Stimulated activated CD8-positive, alpha-beta memory T cell treated with anti-CD3 and anti-CD28 coated beads, Interleukin-15, amount 100 ng/mL, for 4 hours (primary cell): ENCODE results near the gene PSMG3.

Source experiments
- DNase-seq, 2 donors: peaks; one replicate each; pipeline ENCODE4 v3.0.0-alpha.2; 2020; ENCODE audit warnings: low read depth in 2 of 2

The PSMG3 gene

DNA sequence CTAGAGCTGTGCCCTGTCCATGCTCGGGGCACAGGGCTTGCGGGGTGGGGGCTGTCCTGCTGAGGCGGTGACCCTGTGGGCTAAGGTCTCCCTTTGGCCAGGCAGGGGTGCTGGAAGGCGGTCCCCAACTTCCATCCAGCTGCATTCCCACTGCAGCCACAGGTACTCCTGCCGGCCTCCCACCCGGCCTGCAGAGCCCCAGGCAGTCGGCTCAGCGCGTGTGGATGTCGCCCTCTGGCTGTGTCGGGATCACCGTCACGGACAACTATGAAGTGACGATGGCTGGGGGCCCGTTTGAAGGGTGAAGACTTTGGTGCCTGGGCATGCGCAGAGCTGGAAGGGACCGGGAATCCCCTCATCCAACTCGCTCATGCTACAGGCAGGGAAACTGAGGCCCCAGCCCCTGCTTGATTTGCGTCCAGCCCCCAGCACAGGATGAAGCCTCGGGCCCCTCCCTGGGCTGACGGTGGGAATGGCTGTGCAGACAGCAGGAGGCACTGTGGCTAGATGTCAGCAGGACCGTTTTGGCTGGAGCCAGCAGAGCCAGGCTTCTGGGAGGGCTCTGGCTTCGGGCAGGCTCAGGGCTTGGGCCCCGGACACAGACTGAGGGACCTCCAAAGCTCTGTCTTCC is 11.5 kb downstream of the PSMG3 start:
- DNase-seq: no peak

DNA sequence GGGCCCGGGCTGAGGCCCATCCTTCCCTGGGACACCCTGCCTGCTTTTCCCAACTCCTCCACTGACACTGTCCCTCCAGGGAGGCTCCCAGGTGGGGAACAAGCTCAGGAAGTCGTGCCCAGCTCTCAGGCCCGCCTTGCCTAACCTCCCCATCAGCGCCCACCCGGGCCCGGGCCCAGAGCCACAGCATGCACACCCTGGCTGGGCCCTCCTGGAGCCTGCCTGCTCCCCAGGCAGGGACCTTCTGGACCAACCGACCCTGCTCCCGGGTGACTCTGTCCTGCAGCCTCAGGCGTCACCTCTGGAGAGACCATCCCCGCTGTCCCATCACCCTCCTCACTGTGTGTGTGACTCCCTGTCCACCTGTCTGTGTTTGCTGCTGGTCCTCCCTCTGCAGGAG is 12.1 kb downstream of the PSMG3 start:
- no peak for DNase-seq

DNA sequence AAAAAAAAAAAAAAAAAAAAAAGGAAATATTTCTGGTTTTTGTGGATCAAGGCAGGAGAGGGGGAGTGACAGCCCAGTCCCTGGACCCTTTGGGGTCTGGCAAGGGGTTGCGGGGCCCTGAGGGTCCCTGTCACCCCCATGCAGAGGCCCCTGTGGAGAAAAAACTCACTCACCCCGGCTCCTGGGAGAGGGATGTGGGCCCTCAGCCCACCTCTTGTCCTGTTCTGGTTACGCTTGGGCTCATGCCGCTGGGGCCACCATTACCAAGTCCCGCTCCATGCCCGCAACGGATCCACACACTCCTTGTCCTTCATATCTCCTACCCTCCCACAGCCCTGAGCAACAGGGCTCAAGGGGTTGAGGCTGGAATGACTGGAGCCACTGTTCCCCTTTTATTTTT is 12.8 kb downstream of the PSMG3 start:
- no peak for DNase-seq

DNA sequence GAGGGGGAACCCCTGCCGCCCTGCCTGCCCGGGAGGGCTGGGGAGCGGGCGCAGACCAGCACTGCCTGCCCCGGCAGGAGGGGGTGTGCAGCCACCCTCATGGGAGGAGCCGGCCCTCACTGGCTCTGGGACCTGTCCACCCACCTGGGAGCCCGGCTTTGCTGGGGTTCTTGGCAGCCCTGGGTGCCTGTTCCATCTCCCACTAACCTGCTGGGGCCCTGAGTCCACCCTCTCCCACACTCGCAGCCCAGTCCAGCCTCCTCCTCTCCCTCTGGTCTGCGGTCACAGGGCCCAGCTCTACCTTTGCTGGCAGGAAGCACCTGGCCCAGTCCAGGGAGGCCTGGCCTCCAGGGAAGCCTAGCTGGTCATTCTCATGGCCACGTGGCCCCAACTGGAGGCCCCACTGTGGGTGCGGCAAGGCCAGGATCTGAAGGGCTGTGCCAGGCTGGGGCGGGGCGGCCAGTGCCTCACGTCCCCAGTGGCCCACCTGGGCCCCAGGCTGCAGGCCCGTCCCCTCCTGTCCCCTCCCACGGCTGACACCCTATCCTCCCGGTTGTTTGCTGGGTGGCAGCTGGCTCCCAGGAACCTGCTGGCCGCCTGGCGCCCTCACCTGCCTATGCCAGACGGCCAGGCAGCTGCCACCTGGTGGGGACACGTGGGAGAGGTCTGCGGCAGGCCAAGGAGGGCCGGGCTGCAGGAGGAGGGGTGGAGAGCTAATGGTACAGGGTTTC is 13.9 kb downstream of the PSMG3 start, which contains the start of gene TMEM184A:
Gene TMEM184A, minus strand, starts transcription at position 393 of the 731 bp plus-strand sequence. CDS start 721 bp downstream, outside the sequence.
- DNase-seq: no peak

DNA sequence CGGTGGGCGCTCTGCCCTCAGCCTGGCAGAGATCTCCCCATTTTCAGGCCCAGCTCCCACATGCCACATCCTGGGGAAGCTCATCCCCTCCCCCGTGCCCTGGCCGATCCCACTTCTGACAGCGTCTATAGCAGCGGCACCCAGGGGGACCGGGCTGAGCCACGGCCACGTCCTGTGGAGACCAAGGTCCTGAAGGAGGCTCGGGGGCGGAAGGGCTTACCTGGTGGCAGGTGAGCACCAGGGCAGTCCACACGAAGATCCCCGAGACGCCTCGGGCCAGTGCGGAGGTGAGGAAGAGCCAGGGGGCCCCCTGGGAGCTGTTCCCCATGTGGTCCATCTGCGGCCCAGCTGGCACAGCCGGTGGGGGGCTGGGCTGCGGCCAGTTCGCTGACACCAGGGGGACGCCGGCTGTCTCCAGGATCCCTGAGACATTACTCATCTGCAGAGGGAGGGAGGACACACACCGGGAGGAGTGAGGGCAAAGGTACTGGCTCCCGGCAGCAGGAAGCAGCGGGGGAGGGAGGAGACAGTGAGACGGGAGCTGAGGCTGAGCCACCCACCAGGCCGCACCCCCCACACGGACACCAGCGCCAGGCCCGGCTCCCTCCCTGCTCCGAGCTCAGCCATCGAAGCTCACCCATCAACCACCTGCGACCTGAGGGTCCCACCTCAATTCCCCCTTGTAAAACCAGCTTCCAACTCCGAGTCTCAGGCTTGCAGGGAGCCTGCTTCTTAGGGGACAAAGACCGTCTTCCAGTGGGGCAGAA is 14.6 kb downstream of the PSMG3 start:
- DNase-seq: no peak

DNA sequence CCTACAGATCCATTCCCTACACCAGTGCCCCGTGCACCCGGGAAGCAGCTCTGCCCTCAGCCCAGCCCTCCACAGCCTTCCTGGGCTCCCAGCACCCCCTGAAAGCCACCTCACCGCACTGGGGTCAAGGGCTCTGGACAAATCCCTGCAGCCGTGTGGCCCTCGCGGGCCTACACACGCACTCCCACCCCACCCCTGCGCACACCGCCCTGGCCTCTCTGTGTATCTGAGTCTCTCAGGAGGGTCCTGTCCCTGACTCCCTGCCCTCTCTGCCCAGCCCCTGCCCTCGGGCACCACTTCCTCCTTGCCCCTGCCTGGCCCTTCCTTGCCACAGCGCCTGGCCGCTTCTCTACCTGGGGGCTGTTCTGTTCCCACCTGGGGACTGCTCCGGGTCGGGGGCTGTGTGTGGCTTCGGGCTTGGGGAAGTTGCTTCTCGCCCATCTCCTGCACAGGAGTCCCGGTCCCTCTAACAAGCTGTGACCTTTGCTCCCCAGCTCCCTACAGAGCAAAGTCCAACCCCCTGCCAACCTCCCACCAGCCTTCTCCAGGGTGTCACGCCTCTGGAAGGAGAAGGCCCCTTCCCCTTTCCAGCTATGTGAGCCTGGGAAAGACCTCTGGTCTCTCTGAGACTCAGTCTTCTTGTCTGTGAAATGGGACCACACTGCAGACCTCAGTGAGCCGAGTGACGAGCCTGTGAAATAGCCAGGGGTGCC is 15.3 kb downstream of the PSMG3 start:
- DNase-seq: no peak

DNA sequence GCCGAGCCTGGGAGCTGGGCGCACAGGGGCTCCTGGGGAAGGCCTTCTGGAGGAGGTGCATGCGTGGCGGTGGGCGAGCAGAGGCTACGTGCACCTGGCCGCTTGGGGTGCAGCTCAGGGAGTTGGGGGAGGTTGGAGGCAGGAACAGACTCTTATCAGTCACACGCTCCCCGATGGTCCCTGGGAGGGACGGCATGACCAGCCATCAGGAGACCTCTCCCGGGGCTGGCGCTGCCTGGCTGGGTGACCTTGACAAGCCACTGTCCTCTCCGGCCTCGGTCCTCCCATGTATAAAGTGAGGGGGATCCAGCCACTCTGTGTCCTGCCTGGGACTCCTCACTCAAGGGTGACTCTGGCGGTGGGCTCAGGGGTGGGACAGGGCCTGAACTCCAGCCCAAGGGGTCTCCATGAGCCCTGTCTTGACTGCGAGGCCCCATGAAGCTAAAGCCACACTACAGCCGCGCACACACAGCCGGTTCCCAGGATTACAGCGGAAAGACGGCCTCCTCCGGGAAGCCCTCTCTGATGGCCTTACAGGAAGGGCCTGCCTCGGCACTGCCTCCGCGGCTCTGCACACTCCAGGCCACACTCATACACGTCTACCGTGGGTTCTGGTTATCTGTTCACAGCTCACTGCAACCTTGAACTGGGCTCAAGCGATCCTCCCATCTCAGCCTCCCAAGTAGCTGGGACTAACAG is 16.2 kb downstream of the PSMG3 start:
- DNase-seq: no peak

DNA sequence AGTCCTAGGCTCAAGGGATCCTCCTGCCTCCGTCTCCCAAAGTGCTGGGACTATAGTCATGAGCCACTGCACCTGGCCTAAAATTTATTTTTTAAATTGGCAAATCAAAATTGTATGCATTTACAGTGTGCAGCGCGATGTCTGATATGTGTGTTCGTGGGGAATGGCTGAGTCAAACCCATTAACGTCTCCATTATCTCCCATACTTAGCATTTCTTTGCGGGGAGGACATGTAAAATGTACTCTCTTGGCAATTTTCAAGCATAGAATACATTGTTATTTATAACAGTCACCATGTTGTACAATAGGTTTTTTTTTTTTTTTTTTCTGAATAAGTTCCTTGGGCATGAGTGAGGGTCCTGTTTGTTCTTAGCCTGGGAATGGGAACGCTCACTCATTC is 17.6 kb downstream of the PSMG3 start:
- DNase-seq: no peak

DNA sequence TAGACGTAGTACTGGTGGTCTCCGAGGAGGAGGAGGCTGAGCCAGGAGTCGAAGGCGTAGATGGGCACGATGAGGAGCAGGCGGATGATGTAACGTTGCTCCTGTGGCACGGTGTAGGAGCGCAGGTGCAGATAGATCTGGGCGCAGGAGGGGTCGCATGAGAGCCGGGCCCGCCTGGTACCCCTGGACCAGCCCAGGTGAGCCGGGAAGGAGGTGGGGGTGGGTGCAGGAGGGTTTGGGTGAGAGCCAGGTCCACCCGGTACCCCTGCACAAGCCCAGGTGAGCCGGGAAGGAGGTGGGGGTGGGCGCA is 19.0 kb downstream of the PSMG3 start:
- DNase-seq: no peak

DNA sequence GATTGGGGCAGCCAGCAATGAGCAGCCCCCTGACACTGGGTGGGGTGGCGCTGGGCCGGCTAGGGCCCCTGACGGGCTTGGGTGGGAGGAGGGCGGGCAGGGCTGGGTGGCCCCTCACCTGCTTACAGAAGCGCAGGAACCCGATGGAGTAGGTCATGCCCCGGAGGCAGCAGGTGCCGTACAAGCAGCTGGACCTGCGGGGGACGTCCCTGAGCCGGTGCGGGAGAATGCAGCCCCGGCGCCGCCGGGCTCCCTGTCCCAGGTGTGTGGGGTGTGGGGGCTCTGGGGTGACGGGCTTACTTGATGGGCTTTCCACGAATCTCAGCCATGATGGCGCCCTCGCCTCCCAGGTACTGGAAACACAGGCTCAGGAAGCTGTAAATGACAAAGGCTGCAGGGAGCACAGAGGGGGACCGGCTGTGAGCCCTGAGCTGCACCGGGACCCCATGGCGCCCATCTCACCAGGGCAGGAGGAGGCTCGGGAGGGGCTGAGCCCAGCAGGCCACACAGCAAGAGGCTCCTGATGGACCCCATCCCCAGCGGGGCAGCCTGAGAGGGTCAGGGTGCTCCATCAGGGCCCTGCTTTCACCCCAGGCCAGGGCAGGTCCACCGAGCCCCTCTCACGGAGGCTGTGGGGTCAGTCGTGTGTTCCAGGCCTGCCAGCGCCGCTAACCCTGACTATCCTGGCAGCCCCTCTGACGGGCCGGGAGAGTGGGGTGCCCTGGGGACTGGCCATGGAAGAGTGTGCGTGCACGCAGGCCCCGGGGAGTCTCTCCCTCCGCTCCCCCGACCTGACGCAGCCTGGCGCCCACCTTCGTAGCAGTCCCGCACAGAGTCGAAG is 19.6 kb downstream of the PSMG3 start:
- DNase-seq: no peak

DNA sequence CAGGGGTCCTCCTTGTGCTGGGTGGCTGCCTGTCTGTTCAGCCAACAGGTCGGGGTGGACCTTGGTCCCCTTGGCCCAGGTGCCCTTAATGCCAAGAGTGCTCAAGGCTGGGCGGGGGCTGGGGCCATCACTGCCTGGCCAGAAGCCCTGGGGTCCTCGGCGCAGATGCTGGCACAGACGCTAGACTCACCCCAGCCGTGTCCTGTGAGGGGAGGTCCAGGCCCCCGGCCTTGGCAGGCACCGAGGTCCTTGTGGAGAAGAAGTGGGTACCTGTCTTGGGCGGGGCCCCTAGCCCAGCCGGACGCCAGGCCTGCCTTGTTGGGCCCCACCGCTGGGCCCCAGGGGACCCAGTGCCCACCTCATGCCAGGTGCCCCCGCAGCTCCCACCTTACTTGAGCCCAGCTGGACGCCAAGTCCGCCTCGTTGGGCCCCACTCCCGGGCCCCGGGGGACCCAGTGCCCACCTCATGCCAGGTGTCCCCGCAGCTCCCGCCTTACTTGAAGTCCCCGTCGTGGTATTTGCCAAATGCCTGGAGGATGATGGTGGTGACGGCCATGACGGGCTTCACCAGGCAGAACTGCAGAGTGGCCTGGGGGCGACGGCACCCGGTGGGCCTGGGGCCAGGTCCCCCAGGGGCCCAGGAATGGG is 20.4 kb downstream of the PSMG3 start:
- DNase-seq: no peak

DNA sequence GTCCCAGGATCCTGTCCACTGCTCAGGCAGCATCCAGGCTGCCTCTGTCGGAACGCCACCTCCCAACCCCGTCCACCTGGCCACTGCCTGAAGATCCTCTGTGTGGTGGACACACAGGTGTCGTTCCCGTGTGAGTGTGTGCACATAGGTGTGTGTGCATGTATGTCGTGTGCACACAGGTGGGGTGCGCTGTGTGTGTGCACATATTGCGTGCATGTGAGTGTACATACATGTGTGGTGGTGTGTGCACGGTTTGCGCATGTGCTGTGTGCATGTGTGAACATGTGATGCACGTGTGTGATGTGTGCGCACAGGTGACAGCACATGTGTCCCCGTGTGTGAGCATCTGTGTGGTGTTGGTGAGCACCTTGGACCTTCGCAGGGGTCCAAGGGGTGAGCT is 20.9 kb downstream of the PSMG3 start:
- DNase-seq: no peak

DNA sequence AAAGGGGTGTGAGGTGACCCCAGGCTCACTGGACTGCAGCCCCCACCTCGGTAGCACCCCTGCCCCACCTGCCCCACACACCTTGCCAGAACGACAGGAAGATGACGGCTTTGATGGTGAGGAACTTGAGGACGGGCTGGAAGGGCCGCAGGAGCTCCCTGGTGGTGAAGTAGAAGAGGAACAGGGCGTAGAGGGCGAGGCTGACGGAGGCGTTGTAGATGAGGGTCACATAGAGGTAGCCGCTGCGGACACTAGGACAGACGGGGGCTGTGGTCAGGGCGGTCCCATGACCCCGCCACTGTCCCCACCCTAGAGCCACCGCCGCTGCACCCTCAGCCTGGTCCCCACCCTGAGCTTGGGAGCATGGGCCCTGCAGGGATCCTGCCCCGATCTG is 21.4 kb downstream of the PSMG3 start:
- DNase-seq: no peak

DNA sequence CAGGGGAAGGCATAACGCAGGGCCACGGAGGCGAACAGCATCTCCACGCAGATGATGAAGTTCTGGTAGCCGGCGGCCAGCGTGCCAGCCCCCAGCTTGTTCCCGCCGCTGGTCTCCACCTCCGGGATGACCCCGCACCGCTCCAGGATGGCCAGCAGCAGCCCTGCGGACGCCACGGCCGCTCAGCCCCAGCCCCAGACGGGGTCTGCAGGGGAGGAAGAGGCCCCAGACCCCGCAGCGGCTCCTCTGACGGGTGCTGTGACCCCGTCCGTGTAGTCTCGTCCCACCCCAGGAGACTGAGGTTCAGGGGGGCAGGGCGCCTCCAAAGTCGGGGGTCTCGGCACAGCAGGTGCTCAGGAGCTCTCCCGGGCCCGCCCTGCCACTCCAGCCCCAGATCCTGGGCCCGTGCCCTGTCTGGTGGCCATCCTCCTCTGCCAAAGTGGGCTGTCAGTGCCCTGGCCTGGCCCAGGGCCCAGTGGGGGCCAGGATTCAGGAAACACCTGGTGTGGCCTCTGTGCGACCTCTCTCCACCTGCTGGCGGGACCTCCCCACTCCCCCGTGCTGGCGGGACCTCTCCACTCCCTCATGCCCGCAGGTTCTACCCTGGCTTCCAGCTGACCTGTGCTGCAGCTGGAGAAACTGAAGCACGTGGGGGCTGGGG is 21.9 kb downstream of the PSMG3 start:
- DNase-seq: no peak

DNA sequence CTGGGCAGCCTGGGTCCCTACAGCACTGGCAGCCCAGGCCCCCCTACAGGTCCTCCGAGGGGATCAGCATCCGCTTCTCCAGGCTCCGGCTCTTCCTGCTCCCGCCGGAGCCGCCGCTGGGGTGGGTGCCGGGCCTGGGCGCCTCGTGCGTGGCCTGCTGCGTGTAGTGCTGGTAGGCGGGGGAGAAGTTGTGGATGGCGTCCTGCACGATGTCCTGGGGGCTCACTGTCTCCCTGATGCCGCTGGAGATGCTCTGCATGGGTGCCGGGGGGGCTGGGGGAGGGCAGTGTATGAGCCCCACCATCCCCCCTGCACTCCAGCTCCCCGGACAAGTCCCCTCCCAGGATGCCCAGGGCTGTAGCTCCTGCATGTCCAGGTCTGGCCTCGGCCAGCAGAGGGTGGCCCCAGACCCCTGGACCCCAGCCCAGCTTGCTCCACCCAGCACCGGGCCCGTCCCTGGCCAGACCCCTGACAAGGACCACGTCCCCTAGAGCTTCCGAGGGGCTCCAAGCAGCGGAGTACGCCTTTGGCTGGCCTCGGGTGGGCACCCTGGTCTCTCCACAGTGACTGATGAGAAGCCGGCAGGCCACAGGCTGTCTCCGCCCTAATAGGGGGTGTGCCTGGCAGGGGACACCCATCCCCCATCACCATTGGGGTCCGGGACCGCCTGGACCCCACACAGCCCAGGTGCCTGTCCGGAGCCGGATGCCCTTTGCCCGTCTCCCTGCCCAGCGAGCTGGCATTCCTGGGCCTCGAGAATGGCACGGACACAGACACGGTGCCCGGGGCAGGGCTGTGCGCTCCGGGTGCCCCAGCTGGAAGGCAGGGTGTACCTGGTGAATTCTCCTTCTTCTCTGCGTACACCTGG is 22.7 kb downstream of the PSMG3 start:
- no peak for DNase-seq

DNA sequence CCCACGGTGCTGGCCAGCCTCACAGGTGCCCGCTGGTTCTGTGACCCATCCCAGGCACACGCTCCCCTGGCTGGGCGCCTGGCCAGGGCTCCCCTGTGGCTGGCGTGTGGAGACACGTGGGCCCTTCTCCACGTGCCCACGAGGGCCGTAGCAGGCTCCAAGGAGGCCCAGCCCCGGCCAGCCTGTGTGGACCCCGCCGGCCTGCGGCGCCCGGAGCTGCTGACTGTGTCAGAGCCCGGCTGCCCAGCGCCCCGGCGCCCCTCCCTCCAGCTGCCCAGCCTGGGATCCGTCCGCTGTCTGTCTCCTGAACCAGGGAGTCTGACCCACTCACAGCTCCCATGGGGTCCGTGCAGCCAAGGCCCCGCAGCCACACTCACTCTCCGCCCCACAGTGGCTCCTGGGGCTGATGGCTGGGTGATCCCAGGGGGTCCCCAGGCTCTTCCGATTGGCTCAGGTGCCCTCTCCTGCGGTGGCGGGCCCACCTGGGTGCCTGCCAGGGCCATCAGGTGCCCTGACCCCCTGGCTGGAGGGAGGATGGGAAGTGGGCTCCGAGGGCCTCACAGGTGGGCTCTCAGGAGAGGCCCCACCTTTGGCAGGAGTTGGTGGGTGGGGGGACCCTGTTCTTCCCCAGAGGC is 23.4 kb downstream of the PSMG3 start:
- DNase-seq: no peak

DNA sequence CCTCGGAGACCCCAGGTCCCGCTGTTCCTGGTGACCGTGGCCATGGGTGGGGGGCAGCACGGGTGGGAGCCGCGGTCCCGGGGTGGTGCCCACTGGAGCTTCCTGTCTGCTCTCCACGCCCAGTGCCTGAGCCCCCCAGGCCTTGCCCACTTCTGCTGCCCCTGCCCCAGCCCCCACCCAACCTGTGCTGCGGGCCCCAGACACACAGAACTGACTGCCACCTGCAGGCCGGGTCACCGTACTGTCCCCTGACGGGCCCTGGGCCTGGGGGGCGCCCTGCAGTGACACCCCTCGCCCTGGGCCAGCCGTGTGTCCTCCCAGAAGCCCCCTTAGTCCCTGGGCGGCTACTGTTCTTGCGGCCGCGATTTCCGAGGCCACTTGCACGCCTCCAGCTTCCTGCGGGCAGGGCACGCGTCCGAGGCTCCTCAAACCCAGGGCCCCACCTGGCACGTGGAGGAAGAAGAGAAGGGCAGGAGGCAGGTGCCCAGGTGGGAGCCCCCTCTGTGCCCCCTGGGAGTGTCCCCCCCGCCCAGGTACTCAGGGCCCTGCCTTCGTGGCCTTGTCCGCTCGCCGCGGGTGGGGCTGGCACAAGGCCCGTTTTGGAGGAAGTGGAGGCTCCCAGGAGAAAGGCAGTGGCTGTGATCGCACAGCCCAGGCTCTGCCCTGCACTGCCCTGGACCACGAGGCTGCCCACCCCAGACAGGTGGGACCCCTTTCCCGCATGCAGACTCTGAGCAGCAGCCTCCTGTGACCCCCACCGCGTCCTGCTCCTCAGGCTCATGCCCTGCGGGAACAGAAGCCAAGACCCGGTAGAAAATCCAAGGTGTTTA is 24.2 kb downstream of the PSMG3 start:
- no peak for DNase-seq
